Stimulated activated naive CD8-positive, alpha-beta T cell treated with anti-CD3 and anti-CD28 coated beads, Interleukin-15, amount 100 ng/mL, for 72 hours (primary cell): ENCODE data around the gene TICAM2.

Source experiments
- ATAC-seq: fragments of 150-1000 bp; cut with Tn5 transposase; 2 replicates; pipeline ENCODE4 v1.10.0; 2021; ENCODE audit warnings: mild to moderate bottlenecking, moderate library complexity
- DNase-seq, 2 donors: peaks; one replicate each; pipeline ENCODE4 v3.0.0; 2021 to 2022
- H3K27ac Mint-ChIP-seq, 2 donors: one replicate each; pipeline ENCODE4 v1.8.0; 2022; ENCODE audit warnings: mild to moderate bottlenecking in 2 of 2, mixed read lengths in 2 of 2, moderate library complexity in 2 of 2
- H3K27me3 Mint-ChIP-seq: one replicate; pipeline ENCODE4 v1.8.0; 2022; ENCODE audit warnings: mixed read lengths
- H3K4me1 Mint-ChIP-seq: one replicate; pipeline ENCODE4 v1.8.0; 2022; ENCODE audit warnings: mild to moderate bottlenecking, mixed read lengths
- H3K4me3 Mint-ChIP-seq, 2 donors: one replicate each; pipeline ENCODE4 v1.8.0; 2022; ENCODE audit warnings: mild to moderate bottlenecking in 2 of 2, mixed read lengths in 2 of 2, moderate library complexity in 1 of 2
- H3K9me3 Mint-ChIP-seq, 2 donors: one replicate each; pipeline ENCODE4 v1.8.0; 2022; ENCODE audit warnings: mixed read lengths in 2 of 2

The TICAM2 gene

GRCh38 chr5:115561176-115561575 lies 41.1 kb downstream of the TICAM2 start:
- no peak for DNase-seq
- no peak overlapping the region for H3K27ac Mint-ChIP-seq

GRCh38 chr5:115559524-115559923 lies 42.8 kb downstream of the TICAM2 start:
- no peak for DNase-seq
- no peak for ATAC-seq

More at GRCh38 chr5:115561176-115561575, 41.1 kb downstream of the TICAM2 start:
- ATAC-seq: no peak
- Mint-ChIP-seq H3K4me3 (no peak overlapping the region), H3K4me1 (no peaks in the 10 kb centered on the region), H3K27me3 (peaks cover 27% of the 10 kb centered on the region), H3K9me3 (peaks cover 0 to 7% of the 10 kb centered on the region in 2 donors)

GRCh38 chr5:115558388-115558956 lies 43.8 kb downstream of the TICAM2 start:
- Mint-ChIP-seq H3K4me1 (no peaks in the 10 kb centered on the region), H3K4me3 (no peak overlapping the region), H3K27me3 (peaks cover 13% of the 10 kb centered on the region), H3K27ac (no peak overlapping the region), H3K9me3 (peaks cover 0 to 7% of the 10 kb centered on the region in 2 donors)
- no peak for DNase-seq
- ATAC-seq: no peak

More at GRCh38 chr5:115559524-115559923, 42.8 kb downstream of the TICAM2 start:
- peaks cover 22% of the 10 kb centered on the region for H3K27me3 Mint-ChIP-seq
- no peaks in the 10 kb centered on the region for H3K4me1 Mint-ChIP-seq
- no peak overlapping the region for H3K4me3 Mint-ChIP-seq
- no peak overlapping the region for H3K27ac Mint-ChIP-seq
- peaks cover 0 to 7% of the 10 kb centered on the region in 2 donors for H3K9me3 Mint-ChIP-seq

GRCh38 chr5:115557667-115558387 lies 44.5 kb downstream of the TICAM2 start:
- peaks cover 0 to 7% of the 10 kb centered on the region in 2 donors for H3K9me3 Mint-ChIP-seq
- no peak overlapping the region for H3K27ac Mint-ChIP-seq
- H3K27me3 Mint-ChIP-seq: peaks cover 15% of the 10 kb centered on the region
- H3K4me1 Mint-ChIP-seq: no peaks in the 10 kb centered on the region
- H3K4me3 Mint-ChIP-seq: no peak overlapping the region
- no peak for DNase-seq
- ATAC-seq: no peak

GRCh38 chr5:115556276-115556675 lies 46.0 kb downstream of the TICAM2 start:
- H3K27ac Mint-ChIP-seq: no peak overlapping the region

GRCh38 chr5:115555084-115555633 lies 47.1 kb downstream of the TICAM2 start:
- no peak for ATAC-seq
- no peak overlapping the region for H3K27ac Mint-ChIP-seq
- H3K27me3 Mint-ChIP-seq: peaks cover 28% of the 10 kb centered on the region
- H3K4me1 Mint-ChIP-seq: no peaks in the 10 kb centered on the region
- no peak for DNase-seq
- H3K9me3 Mint-ChIP-seq: no peaks in the 10 kb centered on the region
- no peak overlapping the region for H3K4me3 Mint-ChIP-seq

More at GRCh38 chr5:115556276-115556675, 46.0 kb downstream of the TICAM2 start:
- ATAC-seq: no peak
- no peaks in the 10 kb centered on the region for H3K4me1 Mint-ChIP-seq
- peaks cover 0 to 3% of the 10 kb centered on the region in 2 donors for H3K9me3 Mint-ChIP-seq
- peaks cover 24% of the 10 kb centered on the region for H3K27me3 Mint-ChIP-seq
- no peak overlapping the region for H3K4me3 Mint-ChIP-seq
- DNase-seq: no peak

GRCh38 chr5:115553082-115553481 lies 49.2 kb downstream of the TICAM2 start:
- ATAC-seq: no peak
- peaks cover 30% of the 10 kb centered on the region for H3K27me3 Mint-ChIP-seq
- DNase-seq: no peak
- H3K9me3 Mint-ChIP-seq: no peaks in the 10 kb centered on the region
- peaks cover 6% of the 10 kb centered on the region for H3K4me1 Mint-ChIP-seq
- H3K27ac Mint-ChIP-seq: no peak overlapping the region
- H3K4me3 Mint-ChIP-seq: no peak overlapping the region

GRCh38 chr5:115551415-115551814 lies 50.9 kb downstream of the TICAM2 start:
- DNase-seq (no peak), ATAC-seq (peak; percentile 23)
- Mint-ChIP-seq H3K4me3 (no peak overlapping the region), H3K4me1 (peaks cover 6% of the 10 kb centered on the region), H3K9me3 (no peaks in the 10 kb centered on the region), H3K27ac (no peak overlapping the region), H3K27me3 (peaks cover 30% of the 10 kb centered on the region)

GRCh38 chr5:115549154-115549553 lies 53.1 kb downstream of the TICAM2 start:
- Mint-ChIP-seq H3K4me3 (no peak overlapping the region), H3K27ac (no peak overlapping the region), H3K9me3 (peaks cover 5 to 7% of the 10 kb centered on the region in 2 donors), H3K4me1 (peaks cover 17% of the 10 kb centered on the region), H3K27me3 (peaks cover 30% of the 10 kb centered on the region)
- ATAC-seq (no peak), DNase-seq (peak; percentile 11 to 15)

- Mint-ChIP-seq H3K27ac (no peak overlapping the region), H3K27me3 (peaks cover 30% of the 10 kb centered on the region), H3K4me3 (no peak overlapping the region), H3K9me3 (peaks cover 5 to 7% of the 10 kb centered on the region in 2 donors), H3K4me1 (peaks cover 17% of the 10 kb centered on the region)
- DNase-seq (no peak), ATAC-seq (no peak)
Observed at GRCh38 chr5:115548683-115549082, 53.6 kb downstream of the TICAM2 start.

- Mint-ChIP-seq H3K4me3 (peak overlapping the region; percentile 91 to 99), H3K27me3 (peaks cover 4% of the 10 kb centered on the region), H3K4me1 (peaks cover 46% of the 10 kb centered on the region), H3K9me3 (peaks cover 5 to 7% of the 10 kb centered on the region in 2 donors), H3K27ac (peak overlapping the region in 1 of 2 donors; percentile 100)
- no peak for DNase-seq
- ATAC-seq: no peak
Observed at GRCh38 chr5:115545351-115545882, 56.9 kb downstream of the TICAM2 start.

- ATAC-seq: peak; percentile 98
- Mint-ChIP-seq H3K4me1 (peaks cover 53% of the 10 kb centered on the region), H3K4me3 (peak within 1 kb of the TSS; percentile 91 to 99), H3K27me3 (no peaks in the 10 kb centered on the region), H3K9me3 (peaks cover 5 to 7% of the 10 kb centered on the region in 2 donors), H3K27ac (peak within 1 kb of the TSS; percentile 98 to 100)
- DNase-seq: peak; percentile 93 to 94
Observed at GRCh38 chr5:115544436-115545350, 57.6 kb downstream of the TICAM2 start, which contains the start of gene FEM1C. TSS of gene FEM1C (minus strand) at chr5:115544775. CDS start at chr5:115543493, 1,282 bp downstream.

GRCh38 chr5:115544043-115544435 lies 58.2 kb downstream of the TICAM2 start:
- Mint-ChIP-seq H3K27ac (peak overlapping the region; percentile 97 to 100), H3K4me1 (peaks cover 56% of the 10 kb centered on the region), H3K27me3 (no peaks in the 10 kb centered on the region), H3K9me3 (peaks cover 5 to 7% of the 10 kb centered on the region in 2 donors), H3K4me3 (peak overlapping the region; percentile 91 to 99)
- peak; percentile 44 for ATAC-seq
- peak in 1 of 2 donors; percentile 44 for DNase-seq

GRCh38 chr5:115543365-115544042 lies 58.8 kb downstream of the TICAM2 start:
- ATAC-seq (peak; percentile 48), DNase-seq (peak in 1 of 2 donors; percentile 57)
- peaks cover 59% of the 10 kb centered on the region for H3K4me1 Mint-ChIP-seq
- H3K9me3 Mint-ChIP-seq: peaks cover 5 to 7% of the 10 kb centered on the region in 2 donors
- H3K4me3 Mint-ChIP-seq: peak overlapping the region; percentile 91 to 99
- peak overlapping the region; percentile 97 to 100 for H3K27ac Mint-ChIP-seq
- no peaks in the 10 kb centered on the region for H3K27me3 Mint-ChIP-seq
